HL-60 (cell line): ENCODE results near the gene DNAH17.

Experiments used
- DNase-seq, 2 experiments: peaks; one replicate each; pipeline ENCODE4 v3.0.0-alpha.2; 2010 to 2020; ENCODE audit warnings: low read depth in 1 of 2, low spot score in 1 of 2
- H3K27ac ChIP-seq: fragments of 250-450 bp; sonication (Bioruptor Pico); replicated peaks from 2 replicates; pipeline ENCODE4 v1.5.1; 2020; ENCODE audit warnings: mild to moderate bottlenecking, moderate library complexity
- H3K27me3 ChIP-seq: fragments of 250-450 bp; sonication (Bioruptor Pico); 2 replicates; pipeline ENCODE4 v1.5.1; 2021; ENCODE audit warnings: mild to moderate bottlenecking, moderate library complexity; ENCODE audit not compliant: insufficient read depth, poor library complexity, severe bottlenecking
- H3K4me3 ChIP-seq: replicated peaks from 2 replicates; pipeline ENCODE4 v1.5.1; 2011; ENCODE audit warnings: mild to moderate bottlenecking, control low read depth, low read length; ENCODE audit not compliant: insufficient read depth
- GABPA ChIP-seq: IDR thresholded peaks from 2 replicates; pipeline ENCODE4 v1.6.1; 2012; ENCODE audit warnings: low read depth
- POLR2AphosphoS5 ChIP-seq: IDR thresholded peaks from 2 replicates; pipeline ENCODE4 v1.6.1; 2012; ENCODE audit warnings: low read depth
- SPI1 ChIP-seq: IDR thresholded peaks from 2 replicates; pipeline ENCODE4 v1.6.1; 2012; ENCODE audit warnings: low read depth, mild to moderate bottlenecking, borderline replicate concordance
- TF ChIP-seq, protein P1 (sequence below): IDR thresholded peaks from one replicate; pipeline ENCODE4 v1.5.1; 2011; ENCODE audit warnings: low read length, control low read depth, inconsistent platforms; ENCODE audit not compliant: insufficient read depth
- TF ChIP-seq, protein P2 (sequence below): IDR thresholded peaks from 2 replicates; pipeline ENCODE4 v1.6.1; 2012; ENCODE audit warnings: low read depth; ENCODE audit not compliant: insufficient replicate concordance

DNAH17 gene

GRCh38 chr17:78417531-78417909 is 159.7 kb downstream of the DNAH17 start:
- H3K27ac ChIP-seq: peak overlapping the region; percentile 61
- H3K4me3 ChIP-seq: no peak overlapping the region
- H3K27me3 ChIP-seq: no peaks in the 10 kb centered on the region
- no peak for DNase-seq
- TF ChIP-seq GABPA: no peak
- TF ChIP-seq POLR2AphosphoS5: no peak
- TF ChIP-seq SPI1: no peak
- TF ChIP-seq, protein P1, sequence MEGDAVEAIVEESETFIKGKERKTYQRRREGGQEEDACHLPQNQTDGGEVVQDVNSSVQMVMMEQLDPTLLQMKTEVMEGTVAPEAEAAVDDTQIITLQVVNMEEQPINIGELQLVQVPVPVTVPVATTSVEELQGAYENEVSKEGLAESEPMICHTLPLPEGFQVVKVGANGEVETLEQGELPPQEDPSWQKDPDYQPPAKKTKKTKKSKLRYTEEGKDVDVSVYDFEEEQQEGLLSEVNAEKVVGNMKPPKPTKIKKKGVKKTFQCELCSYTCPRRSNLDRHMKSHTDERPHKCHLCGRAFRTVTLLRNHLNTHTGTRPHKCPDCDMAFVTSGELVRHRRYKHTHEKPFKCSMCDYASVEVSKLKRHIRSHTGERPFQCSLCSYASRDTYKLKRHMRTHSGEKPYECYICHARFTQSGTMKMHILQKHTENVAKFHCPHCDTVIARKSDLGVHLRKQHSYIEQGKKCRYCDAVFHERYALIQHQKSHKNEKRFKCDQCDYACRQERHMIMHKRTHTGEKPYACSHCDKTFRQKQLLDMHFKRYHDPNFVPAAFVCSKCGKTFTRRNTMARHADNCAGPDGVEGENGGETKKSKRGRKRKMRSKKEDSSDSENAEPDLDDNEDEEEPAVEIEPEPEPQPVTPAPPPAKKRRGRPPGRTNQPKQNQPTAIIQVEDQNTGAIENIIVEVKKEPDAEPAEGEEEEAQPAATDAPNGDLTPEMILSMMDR: no peak
- TF ChIP-seq, protein P2, sequence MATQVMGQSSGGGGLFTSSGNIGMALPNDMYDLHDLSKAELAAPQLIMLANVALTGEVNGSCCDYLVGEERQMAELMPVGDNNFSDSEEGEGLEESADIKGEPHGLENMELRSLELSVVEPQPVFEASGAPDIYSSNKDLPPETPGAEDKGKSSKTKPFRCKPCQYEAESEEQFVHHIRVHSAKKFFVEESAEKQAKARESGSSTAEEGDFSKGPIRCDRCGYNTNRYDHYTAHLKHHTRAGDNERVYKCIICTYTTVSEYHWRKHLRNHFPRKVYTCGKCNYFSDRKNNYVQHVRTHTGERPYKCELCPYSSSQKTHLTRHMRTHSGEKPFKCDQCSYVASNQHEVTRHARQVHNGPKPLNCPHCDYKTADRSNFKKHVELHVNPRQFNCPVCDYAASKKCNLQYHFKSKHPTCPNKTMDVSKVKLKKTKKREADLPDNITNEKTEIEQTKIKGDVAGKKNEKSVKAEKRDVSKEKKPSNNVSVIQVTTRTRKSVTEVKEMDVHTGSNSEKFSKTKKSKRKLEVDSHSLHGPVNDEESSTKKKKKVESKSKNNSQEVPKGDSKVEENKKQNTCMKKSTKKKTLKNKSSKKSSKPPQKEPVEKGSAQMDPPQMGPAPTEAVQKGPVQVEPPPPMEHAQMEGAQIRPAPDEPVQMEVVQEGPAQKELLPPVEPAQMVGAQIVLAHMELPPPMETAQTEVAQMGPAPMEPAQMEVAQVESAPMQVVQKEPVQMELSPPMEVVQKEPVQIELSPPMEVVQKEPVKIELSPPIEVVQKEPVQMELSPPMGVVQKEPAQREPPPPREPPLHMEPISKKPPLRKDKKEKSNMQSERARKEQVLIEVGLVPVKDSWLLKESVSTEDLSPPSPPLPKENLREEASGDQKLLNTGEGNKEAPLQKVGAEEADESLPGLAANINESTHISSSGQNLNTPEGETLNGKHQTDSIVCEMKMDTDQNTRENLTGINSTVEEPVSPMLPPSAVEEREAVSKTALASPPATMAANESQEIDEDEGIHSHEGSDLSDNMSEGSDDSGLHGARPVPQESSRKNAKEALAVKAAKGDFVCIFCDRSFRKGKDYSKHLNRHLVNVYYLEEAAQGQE: no peak

DNA sequence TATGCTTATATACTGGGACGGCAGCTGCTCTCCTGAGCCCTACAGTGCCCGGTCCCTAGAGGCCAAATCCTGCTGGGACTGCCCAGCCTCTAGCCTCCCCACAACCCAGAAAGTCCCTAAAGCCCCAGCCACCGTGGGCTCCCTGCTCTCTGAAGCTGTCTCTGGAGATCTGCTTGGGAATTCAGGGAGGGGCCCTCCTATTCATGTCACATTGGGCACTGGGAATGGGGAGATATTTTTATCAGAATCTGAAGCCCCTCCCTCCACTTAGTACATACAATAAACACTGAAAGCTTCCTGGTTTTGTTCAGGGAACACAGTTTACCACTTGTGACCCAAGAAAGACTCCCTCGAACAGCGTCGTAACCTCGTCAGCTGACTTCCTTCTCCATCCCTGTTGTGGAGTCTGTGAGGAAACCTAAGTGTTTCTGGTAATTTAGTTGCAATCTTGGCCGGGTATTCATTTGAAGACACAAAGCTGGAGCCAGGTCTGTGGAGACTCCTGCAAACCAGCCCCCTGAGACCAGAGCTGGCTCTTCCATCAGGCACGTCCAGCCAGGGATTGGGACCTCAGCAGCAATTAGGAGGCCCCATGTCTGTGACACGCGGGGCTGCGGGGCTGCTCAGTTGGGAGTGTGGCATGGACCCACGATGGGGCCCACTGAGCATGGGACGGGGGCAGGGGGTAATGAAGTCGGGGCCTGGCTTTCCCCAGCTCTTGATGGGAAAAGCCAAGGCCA is 160.2 kb downstream of the DNAH17 start:
- DNase-seq: peak in 1 of 2 experiments; percentile 74
- Histone ChIP-seq H3K27me3 (no peaks in the 10 kb centered on the region), H3K4me3 (no peak overlapping the region), H3K27ac (peak overlapping the region; percentile 61)
- TF ChIP-seq GABPA (no peak), SPI1 (no peak), POLR2AphosphoS5 (no peak)
- TF ChIP-seq, protein P1: no peak
- TF ChIP-seq, protein P2: no peak

- Histone ChIP-seq H3K27me3 (no peaks in the 10 kb centered on the region), H3K4me3 (no peak overlapping the region), H3K27ac (peak overlapping the region; percentile 61)
- DNase-seq: no peak
- TF ChIP-seq, protein P2: no peak
- TF ChIP-seq SPI1: no peak
- TF ChIP-seq GABPA: no peak
- TF ChIP-seq, protein P1: no peak
- no peak for TF ChIP-seq POLR2AphosphoS5
Observed at GRCh38 chr17:78415821-78416711, 161.1 kb downstream of the DNAH17 start.
